Measurements from ENCODE around the gene AFF3.

GRCh38 chr2:99562516-99562915 lies 579.9 kb downstream of the AFF3 start:
- no peak for TF ChIP-seq CTCF (IDR thresholded peaks at IDR 0.05; ENCODE audit: low read depth, low read length, poor library complexity, severe bottlenecking)
- no peak for TF ChIP-seq EZH2phosphoT487 (IDR thresholded peaks at IDR 0.05; ENCODE audit: borderline replicate concordance, low read length)
